Liver (tissue), 3 donors: ENCODE measurements around the gene HMGB4.

Experiments used
- CTCF ChIP-seq: fragments of 150-350 bp; IDR thresholded peaks from 2 replicates; pipeline ENCODE4 v1.5.1; 2017; ENCODE audit warnings: improper control_type of control experiment, low read depth, low read length; ENCODE audit not compliant: missing input control
- MAX ChIP-seq: IDR thresholded peaks from 2 replicates; pipeline ENCODE4 v1.6.1; 2016; ENCODE audit warnings: antibody characterized with exemption
- NR2F2 ChIP-seq: IDR thresholded peaks from 2 replicates; pipeline ENCODE4 v1.6.1; 2016; ENCODE audit warnings: antibody characterized with exemption
- RAD21 ChIP-seq, 2 donors: IDR thresholded peaks; 2 replicates each; pipeline ENCODE4 v1.6.1; 2016; ENCODE audit warnings: antibody characterized with exemption in 2 of 2, mild to moderate bottlenecking in 2 of 2
- REST ChIP-seq: IDR thresholded peaks from 2 replicates; pipeline ENCODE4 v1.6.1; 2016; ENCODE audit warnings: antibody characterized with exemption, mild to moderate bottlenecking
- TAF1 ChIP-seq: conservative IDR thresholded peaks from 2 replicates; pipeline ENCODE4 v1.6.1; 2016; ENCODE audit warnings: antibody characterized with exemption, mild to moderate bottlenecking
- donor health status: healthy.
- donor health status: healthy.

GRCh38 chr1:33823830-33824229 lies 40.0 kb upstream of the HMGB4 start:
- TF ChIP-seq CTCF = no peak
- no peak for TF ChIP-seq RAD21 (IDR thresholded peaks at IDR 0.05)
- no peak for TF ChIP-seq NR2F2
- TF ChIP-seq MAX = no peak
- TF ChIP-seq REST = no peak
- no peak for TF ChIP-seq TAF1
